HCT116 (cell line): ENCODE data around the gene LASP1.

Experiments used
- EGR1 ChIP-seq: IDR thresholded peaks from 2 replicates; pipeline ENCODE4 v1.6.1; 2012; ENCODE audit warnings: low read depth
- EZH2 ChIP-seq: fragments of 200-600 bp; sonication (generic); IDR thresholded peaks from 2 replicates; pipeline ENCODE4 v1.6.1; 2017; ENCODE audit warnings: antibody characterized with exemption, mixed run types
- POLR2A ChIP-seq: IDR thresholded peaks from 2 replicates; pipeline ENCODE4 v1.7.0; 2011; ENCODE audit warnings: borderline replicate concordance; ENCODE audit not compliant: insufficient read depth, insufficient read length; ENCODE audit errors: extremely low read depth
- RAD21 ChIP-seq: IDR thresholded peaks from 2 replicates; pipeline ENCODE4 v1.6.1; 2012; ENCODE audit warnings: low read depth, mild to moderate bottlenecking
- TF ChIP-seq, protein P1 (sequence below), 3 experiments: fragments of 200-600 bp in 1 of 3; sonication (generic) in 1 of 3; IDR thresholded peaks in 2 of 3; conservative IDR thresholded peaks in 1 of 3; 2 replicates each; pipeline ENCODE4 v1.5.1; 2012 to 2017; ENCODE audit warnings: low read depth in 2 of 3, low read length in 2 of 3, antibody characterized with exemption in 1 of 3, borderline replicate concordance in 1 of 3, control low read depth in 1 of 3, mild to moderate bottlenecking in 1 of 3, mixed read lengths in 1 of 3, mixed run types in 1 of 3, moderate library complexity in 1 of 3; ENCODE audit not compliant: insufficient read depth in 1 of 3

DNA sequence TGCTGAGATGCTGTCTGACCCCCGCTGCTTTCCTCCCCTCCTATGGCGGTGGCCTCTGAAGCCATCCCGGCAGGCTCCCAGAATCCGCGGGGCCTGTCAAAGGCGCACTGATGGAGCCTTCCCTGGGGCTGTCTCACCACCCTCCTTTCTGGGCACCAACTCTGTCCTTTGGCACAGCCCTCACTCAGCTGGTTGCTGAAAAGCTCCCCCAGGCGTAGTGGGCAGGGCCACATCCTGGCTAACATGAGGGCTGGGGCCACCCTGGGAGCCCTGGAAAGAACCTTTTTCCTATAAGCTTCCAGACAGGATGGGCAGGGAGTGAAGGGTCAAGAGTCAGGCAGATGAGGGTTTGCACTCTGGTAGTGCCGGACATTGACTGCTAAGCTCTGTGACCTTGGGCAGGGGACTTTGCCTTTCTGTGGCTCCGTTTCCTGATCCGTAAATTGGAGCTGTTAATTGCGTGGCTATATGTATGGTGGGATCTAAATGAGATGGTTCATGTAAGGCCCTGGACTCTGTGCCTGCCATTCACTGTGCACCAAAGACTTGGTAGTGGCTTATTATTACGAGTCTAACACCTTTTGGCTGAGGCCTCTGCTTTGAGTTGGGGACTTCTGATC, 27.9 kb downstream of the LASP1 start:
- TF ChIP-seq, protein P1, sequence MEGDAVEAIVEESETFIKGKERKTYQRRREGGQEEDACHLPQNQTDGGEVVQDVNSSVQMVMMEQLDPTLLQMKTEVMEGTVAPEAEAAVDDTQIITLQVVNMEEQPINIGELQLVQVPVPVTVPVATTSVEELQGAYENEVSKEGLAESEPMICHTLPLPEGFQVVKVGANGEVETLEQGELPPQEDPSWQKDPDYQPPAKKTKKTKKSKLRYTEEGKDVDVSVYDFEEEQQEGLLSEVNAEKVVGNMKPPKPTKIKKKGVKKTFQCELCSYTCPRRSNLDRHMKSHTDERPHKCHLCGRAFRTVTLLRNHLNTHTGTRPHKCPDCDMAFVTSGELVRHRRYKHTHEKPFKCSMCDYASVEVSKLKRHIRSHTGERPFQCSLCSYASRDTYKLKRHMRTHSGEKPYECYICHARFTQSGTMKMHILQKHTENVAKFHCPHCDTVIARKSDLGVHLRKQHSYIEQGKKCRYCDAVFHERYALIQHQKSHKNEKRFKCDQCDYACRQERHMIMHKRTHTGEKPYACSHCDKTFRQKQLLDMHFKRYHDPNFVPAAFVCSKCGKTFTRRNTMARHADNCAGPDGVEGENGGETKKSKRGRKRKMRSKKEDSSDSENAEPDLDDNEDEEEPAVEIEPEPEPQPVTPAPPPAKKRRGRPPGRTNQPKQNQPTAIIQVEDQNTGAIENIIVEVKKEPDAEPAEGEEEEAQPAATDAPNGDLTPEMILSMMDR (IDR thresholded peaks at IDR 0.05 in 2 of 3, conservative IDR thresholded peaks at IDR 0.05 in 1 of 3; ENCODE audit: borderline replicate concordance in 1 of 3, insufficient read depth in 1 of 3, low read depth in 2 of 3, low read length in 2 of 3) = no peak
- TF ChIP-seq EZH2 (no peak), EGR1 (no peak), RAD21 (no peak), POLR2A (no peak)
